ENCODE data around the gene MRPS11. TPM values are rescaled to one million over a fixed set of nuclear protein-coding genes. Genes with fewer than 3 reads are reported as not detected.
"Not testable (repeated sequence)": the region's sequence is repeated elsewhere in the genome, so short reads cannot be mapped to it uniquely, and the experiment has no call there.

Gene MRPS11
- total and polyA plus RNA-seq, 9 of the 15 experiments (the other 6 are each of a cell fraction or from before 2014, with no cell fraction given) = 28.3 to 83.2 (median 53.1) TPM

GRCh38 chr15:88467935-88468528, 524 bp downstream of the MRPS11 start (continued):
- TF ChIP-seq MYC (IDR thresholded peaks at IDR 0.05; ENCODE audit: low read depth, low read length) = 0 out of 2 replicates have a peak, but pooled peaks have one; percentile 1
- no peak for TF ChIP-seq MYC (CRISPR knock-in tag; IDR thresholded peaks at IDR 0.05; ENCODE audit: borderline replicate concordance, low read depth)
- TF ChIP-seq HOMEZ (CRISPR knock-in tag; IDR thresholded peaks at IDR 0.05) = no peak
- no peak for TF ChIP-seq E2F3 (CRISPR knock-in tag; IDR thresholded peaks at IDR 0.05)

- H3K27me3 ChIP-seq (ENCODE audit: control insufficient read depth in 2 of 2, insufficient read depth in 2 of 2, low read length in 2 of 2); intact Hi-C loops (cut with micrococcal nuclease); DNase-seq (ENCODE audit: extremely low read depth in 1 of 4, low spot score in 3 of 4); ATAC-seq; H3K9me3 ChIP-seq (replicated peaks; ENCODE audit: control insufficient read depth, insufficient read depth, low read depth, low read length); H3K27ac ChIP-seq (ENCODE audit: extremely low read depth, low read depth, low read length); H2AFZ ChIP-seq (ENCODE audit: low read depth, low read length); BruUV-seq (replicated peaks); H4K20me1 ChIP-seq (replicated peaks; ENCODE audit: control insufficient read depth, insufficient read depth, low read length); in situ Hi-C loops (cut with MboI); H3K9me1 ChIP-seq (ENCODE audit: control insufficient read depth, insufficient read depth, low read length); CTCF ChIA-PET (ENCODE audit: low intra/inter-chr PET ratio); POLR2A ChIA-PET; FAIRE-seq: not testable (repeated sequence)
- H3K4me2 ChIP-seq (ENCODE audit: insufficient read depth, low read length) = peak overlapping the region; percentile 99
- peak overlapping the region in 1 of 2 experiments; percentile 94; a peak in 1 of 4 replicates for H3K9ac ChIP-seq (ENCODE audit: insufficient read depth in 1 of 2, low read depth in 2 of 2, low read length in 2 of 2)
- H3K4me1 ChIP-seq (replicated peaks in 1 of 2; ENCODE audit: control insufficient read depth in 2 of 2, insufficient read depth in 2 of 2, low read length in 2 of 2) = peaks cover 5 to 15% of the 10 kb centered on the region in 2 experiments; a peak in 4 of 5 replicates
- H3K36me3 ChIP-seq (ENCODE audit: control insufficient read depth, insufficient read depth, low read length) = peaks cover 69% of the 10 kb centered on the region
- peaks cover 50% of the 10 kb centered on the region for H3K79me2 ChIP-seq (ENCODE audit: control insufficient read depth, insufficient read depth, low read length)
- 88% methylated on average over 9 of the region's 10 CpGs for WGBS (ENCODE audit: insufficient coverage, low coverage, missing lambda C conversion rate)
- H3K4me3 ChIP-seq = peak overlapping the region; percentile 88; the same call in 1 of the 2 replicates
These were observed 1.2 kb downstream of the MRPS11 start for GRCh38 chr15:88468721-88469120.

Data from K562 (cell line).